ENCODE measurements around the gene GM2A. TPM values are rescaled to one million over a fixed set of nuclear protein-coding genes. Genes with fewer than 3 reads are reported as not detected.
"Not testable (repeated sequence)": the region's sequence is repeated elsewhere in the genome, so short reads cannot be mapped to it uniquely, and the experiment has no call there.

Gene GM2A
- total RNA-seq, 2 experiments from 2014 or later, result 19.5 to 19.6 TPM

DNA sequence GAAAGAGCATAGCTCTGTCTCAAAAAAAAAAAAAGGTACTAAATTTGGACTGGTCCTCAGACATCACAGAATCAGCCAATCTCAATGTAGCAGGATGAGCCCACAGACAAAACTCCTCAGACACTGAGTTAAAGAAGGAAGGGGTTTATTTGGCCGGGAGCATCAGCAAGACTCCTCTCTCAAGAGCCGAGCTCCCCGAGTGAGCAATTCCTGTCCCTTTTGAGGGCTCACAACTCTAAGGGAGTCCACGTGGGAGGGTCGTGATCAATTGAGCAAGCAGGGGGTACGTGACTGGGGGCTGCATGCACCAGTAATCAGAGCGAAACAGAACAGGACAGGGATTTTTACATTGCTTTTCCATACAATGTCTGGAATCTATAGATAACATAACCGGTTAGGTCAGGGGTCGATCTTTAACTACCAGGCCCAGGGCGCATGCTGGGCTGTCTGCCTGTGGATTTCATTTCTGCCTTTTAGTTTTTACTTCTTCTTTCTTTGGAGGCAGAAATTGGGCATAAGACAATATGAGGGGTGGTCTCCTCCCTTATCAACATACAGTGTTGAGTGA is 12.6 kb upstream of the GM2A start:
- not testable (repeated sequence) for H3K4me3 Mint-ChIP-seq
- POLR2A ChIA-PET, result interaction anchor here (0.7 to 0.8 kb wide), 2 partner anchors 116 to 828 kb away, joined by 3 to 5 read pairs; partner anchors contain the start of gene CD74

DNA sequence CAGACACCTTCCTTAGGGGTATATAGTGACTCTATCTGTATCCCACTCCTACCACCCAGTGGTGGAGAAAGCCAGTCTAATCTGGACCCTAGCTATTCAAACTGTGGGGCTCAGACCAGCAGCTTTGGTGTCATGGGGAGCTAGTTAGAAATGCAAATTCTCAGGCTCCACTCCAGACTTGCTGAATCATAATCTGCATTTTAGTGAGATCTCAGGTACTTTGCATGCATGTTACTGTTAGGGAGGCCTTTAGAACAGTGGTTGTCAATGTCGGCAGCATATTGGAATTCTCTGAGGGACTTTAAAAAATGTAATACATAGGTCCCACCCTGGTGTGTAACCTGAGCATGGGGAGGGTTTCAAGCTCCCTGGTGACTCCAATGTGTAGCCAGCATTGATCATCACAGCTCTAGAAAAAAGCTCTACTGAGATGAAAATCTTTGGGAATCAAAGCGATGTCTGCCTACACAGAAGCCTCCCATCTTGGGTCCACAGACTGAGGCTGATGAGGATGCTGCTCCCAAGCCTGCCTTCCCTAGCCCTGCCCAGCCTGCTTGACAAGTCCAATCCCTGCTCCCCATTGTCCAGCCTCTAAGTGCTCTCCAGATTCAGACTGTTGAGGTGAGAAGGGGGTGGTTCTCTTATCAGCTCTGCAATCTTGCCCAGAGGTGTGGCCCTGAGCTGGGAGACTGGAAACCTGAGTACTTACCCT is 11.9 kb upstream of the GM2A start:
- Mint-ChIP-seq H3K27me3 (ENCODE audit: low read depth) (no peaks in the 10 kb centered on the region), H3K36me3 (ENCODE audit: low read depth) (no peaks in the 10 kb centered on the region), H3K27ac (no peak overlapping the region), H3K4me3 (no peak overlapping the region), H3K9me3 (ENCODE audit: insufficient read depth) (no peaks in the 10 kb centered on the region), H3K4me1 (ENCODE audit: low read depth) (peaks cover 42% of the 10 kb centered on the region)
- ATAC-seq (no peak), DNase-seq (no peak)
- ChIA-PET POLR2A (interaction anchor here (0.7 to 1.3 kb wide), 3 partner anchors 97 to 828 kb away, joined by 3 to 5 read pairs (median 3); partner anchors contain the start of gene CD74), CTCF (interaction anchor here (0.5 to 9.0 kb wide), 13 partner anchors 11 to 155 kb away, joined by 3 to 133 read pairs (median 4); partner anchors contain the start of genes CCDC69 and GM2A)

More for the DNA sequence above, 12.6 kb upstream of the GM2A start:
- ATAC-seq; DNase-seq; H3K36me3 Mint-ChIP-seq (ENCODE audit: low read depth); H3K9me3 Mint-ChIP-seq (ENCODE audit: insufficient read depth); H3K27me3 Mint-ChIP-seq (ENCODE audit: low read depth); H3K27ac Mint-ChIP-seq: not testable (repeated sequence)
- peaks cover 40% of the 10 kb centered on the region for H3K4me1 Mint-ChIP-seq (ENCODE audit: low read depth)
- CTCF ChIA-PET, result interaction anchor here (0.8 to 9.0 kb wide), 10 partner anchors 9 to 117 kb away, joined by 3 to 133 read pairs (median 5); partner anchors contain the start of genes CCDC69 and GM2A

DNA sequence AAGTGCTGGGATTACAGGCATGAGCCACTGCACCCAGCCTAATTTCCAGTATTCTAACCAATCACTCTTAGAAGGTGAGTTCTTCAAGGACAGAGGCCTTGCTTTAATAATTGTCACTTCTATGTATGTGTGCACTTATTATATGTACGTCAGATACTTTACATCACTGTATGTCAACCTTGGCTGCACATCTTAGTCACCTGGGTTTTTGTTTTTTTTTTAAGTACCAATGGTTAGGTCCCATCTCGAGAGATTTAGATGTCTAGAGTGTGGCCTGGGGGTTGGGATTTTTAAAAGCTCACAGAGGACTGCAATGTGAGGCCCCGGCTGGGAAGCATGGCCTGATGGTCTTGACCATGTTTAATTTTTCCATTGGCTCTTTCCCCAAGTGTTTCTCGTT is 9.9 kb upstream of the GM2A start:
- DNase-seq, result no peak
- Mint-ChIP-seq H3K4me1 (ENCODE audit: low read depth) (peaks cover 36% of the 10 kb centered on the region), H3K36me3 (ENCODE audit: low read depth) (no peaks in the 10 kb centered on the region), H3K27ac (no peak overlapping the region), H3K27me3 (ENCODE audit: low read depth) (no peaks in the 10 kb centered on the region), H3K4me3 (no peak overlapping the region), H3K9me3 (ENCODE audit: insufficient read depth) (no peaks in the 10 kb centered on the region)
- POLR2A ChIA-PET, result interaction anchor here (0.6 to 1.3 kb wide), 2 partner anchors 31 to 162 kb away, joined by 3 to 4 read pairs; partner anchors contain the start of gene TNIP1
- ATAC-seq, result no peak
- CTCF ChIA-PET, result interaction anchor here (0.5 to 9.0 kb wide), 4 partner anchors 9 to 127 kb away, joined by 3 to 133 read pairs (median 3); partner anchors contain the start of gene CCDC69

DNA sequence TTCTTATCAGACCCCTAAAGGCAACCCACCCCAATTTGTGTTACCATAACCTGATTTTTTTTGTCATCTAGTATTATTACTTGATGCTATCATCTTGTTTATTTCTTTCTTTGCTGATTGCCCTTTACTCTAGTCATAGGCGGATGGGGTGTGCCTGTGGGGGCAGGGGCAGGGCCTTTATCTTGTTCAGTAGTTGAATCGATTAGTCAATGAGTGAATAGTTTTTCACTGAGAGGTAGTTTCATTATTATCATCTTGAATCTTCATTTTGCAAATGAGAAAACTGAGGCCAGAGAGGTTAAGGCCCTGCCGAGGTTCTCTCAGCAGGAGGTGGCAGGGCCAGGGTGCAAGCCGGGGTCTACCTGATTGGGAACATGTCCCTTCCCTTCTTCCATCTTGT is 9.4 kb upstream of the GM2A start:
- DNase-seq (no peak), ATAC-seq (no peak)
- Mint-ChIP-seq H3K4me1 (ENCODE audit: low read depth) (peaks cover 32% of the 10 kb centered on the region), H3K9me3 (ENCODE audit: insufficient read depth) (no peaks in the 10 kb centered on the region), H3K36me3 (ENCODE audit: low read depth) (no peaks in the 10 kb centered on the region), H3K4me3 (no peak overlapping the region), H3K27me3 (ENCODE audit: low read depth) (no peaks in the 10 kb centered on the region), H3K27ac (no peak overlapping the region)
- CTCF ChIA-PET, result interaction anchor here (0.5 kb wide), 1 partner anchor 9 kb away, joined by 3 read pairs; no protein-coding TSS in a partner anchor
- POLR2A ChIA-PET, result no interaction called here

DNA sequence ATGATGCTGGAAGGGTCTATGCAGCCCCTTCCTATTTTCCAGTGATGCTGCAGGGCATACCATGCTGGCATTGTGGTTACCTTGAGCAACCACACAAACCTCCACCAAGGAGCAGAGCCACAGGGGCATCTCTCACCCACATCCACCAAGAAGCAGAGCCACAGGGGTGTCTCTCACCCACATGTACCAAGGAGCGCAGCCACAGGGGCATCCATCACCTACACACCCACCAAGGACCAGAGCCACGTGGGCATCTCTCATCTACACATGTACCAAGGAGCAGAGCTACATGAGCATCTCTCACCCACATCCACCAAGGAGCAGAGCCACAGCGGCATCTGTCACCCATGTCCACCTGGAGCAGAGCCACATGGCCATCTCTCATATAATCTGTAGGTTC is 8.8 kb upstream of the GM2A start:
- H3K4me1 Mint-ChIP-seq (ENCODE audit: low read depth), result peaks cover 25% of the 10 kb centered on the region
- H3K4me3 Mint-ChIP-seq, result no peak overlapping the region
- H3K27ac Mint-ChIP-seq, result no peak overlapping the region
- no peaks in the 10 kb centered on the region for H3K27me3 Mint-ChIP-seq (ENCODE audit: low read depth)
- ChIA-PET CTCF (no interaction called here), POLR2A (no interaction called here)
- no peaks in the 10 kb centered on the region for H3K36me3 Mint-ChIP-seq (ENCODE audit: low read depth)
- no peak for ATAC-seq
- H3K9me3 Mint-ChIP-seq (ENCODE audit: insufficient read depth), result no peaks in the 10 kb centered on the region
- DNase-seq, result no peak

DNA sequence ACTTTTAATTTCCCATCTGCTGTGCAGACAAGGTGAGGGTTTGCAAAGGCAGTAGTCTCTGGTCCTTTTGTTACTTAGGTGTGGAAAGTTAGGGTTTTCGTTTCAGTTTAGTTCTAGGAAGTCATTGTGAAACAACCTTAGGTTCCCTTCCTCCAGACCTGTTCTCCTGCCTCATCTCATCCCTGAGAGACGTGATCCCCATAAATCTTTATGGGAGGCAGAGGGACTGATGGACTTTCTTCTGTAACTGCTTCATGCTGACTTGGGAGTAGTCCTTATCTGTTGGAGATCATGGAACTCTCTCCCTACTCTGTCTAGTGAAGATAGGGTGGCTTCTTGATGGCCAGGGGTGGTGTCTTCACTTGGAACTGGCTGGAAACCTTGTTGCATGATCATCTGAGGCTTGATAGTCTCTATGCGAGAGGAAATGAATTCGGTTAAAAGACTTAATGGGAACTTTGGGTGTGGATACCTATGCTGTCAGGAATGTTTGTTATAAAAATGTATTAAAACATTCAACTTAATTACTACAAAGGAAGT is 7.2 kb upstream of the GM2A start:
- H3K36me3 Mint-ChIP-seq (ENCODE audit: low read depth), result peaks cover 4% of the 10 kb centered on the region
- no peak overlapping the region for H3K4me3 Mint-ChIP-seq
- CTCF ChIA-PET, result no interaction called here
- no peak overlapping the region for H3K27ac Mint-ChIP-seq
- H3K4me1 Mint-ChIP-seq (ENCODE audit: low read depth), result peaks cover 26% of the 10 kb centered on the region
- no peak for ATAC-seq
- H3K9me3 Mint-ChIP-seq (ENCODE audit: insufficient read depth), result no peaks in the 10 kb centered on the region
- POLR2A ChIA-PET, result no interaction called here
- DNase-seq, result no peak
- no peaks in the 10 kb centered on the region for H3K27me3 Mint-ChIP-seq (ENCODE audit: low read depth)

DNA sequence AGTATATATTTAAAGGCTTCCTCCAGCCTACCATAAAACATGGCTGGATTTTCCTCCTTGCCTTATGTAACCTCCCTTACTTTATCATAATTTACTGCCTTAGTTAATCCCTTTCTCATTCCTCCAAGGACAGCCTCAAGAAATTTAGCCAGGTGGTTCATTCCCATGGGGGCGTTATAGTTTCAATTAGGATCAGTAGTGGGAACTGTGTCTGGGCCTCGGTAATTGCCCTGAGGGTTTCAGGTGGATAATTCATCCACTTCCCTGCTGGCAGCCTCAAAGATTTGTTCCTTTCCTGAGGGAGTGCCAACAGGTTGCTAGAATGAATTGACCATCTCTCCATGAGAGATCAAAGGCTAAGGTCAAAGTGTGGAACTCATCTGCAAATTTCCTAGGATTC is 4.3 kb upstream of the GM2A start:
- Mint-ChIP-seq H3K9me3 (ENCODE audit: insufficient read depth) (no peaks in the 10 kb centered on the region), H3K27ac (no peak overlapping the region)
- ATAC-seq, result no peak

DNA sequence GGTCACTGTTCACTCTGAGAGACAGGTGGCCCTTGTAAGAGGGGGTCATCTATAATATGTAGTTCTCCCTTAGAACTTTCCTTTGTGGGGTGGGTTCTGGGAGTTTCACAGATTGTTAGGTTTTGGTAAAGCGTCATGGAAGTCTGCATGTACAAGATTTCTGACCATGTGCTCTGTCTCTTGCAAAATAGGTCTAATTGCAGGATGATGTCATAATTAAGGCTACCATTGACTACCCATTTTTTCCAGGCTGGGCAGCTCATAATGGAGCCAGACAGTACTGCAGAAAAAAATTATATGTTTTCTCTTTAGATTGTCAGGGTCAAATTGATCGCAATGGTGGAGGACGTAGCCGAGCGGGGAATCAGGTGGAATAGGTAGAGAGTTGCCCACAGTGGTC is 3.7 kb upstream of the GM2A start:
- peaks cover 4% of the 10 kb centered on the region for H3K36me3 Mint-ChIP-seq (ENCODE audit: low read depth)
- H3K4me1 Mint-ChIP-seq (ENCODE audit: low read depth), result peaks cover 40% of the 10 kb centered on the region
- ATAC-seq (no peak), DNase-seq (no peak)
- no peak overlapping the region for H3K27ac Mint-ChIP-seq
- ChIA-PET POLR2A (no interaction called here), CTCF (no interaction called here)
- no peak overlapping the region for H3K4me3 Mint-ChIP-seq
- H3K27me3 Mint-ChIP-seq (ENCODE audit: low read depth), result no peaks in the 10 kb centered on the region
- H3K9me3 Mint-ChIP-seq (ENCODE audit: insufficient read depth), result no peaks in the 10 kb centered on the region

More for the DNA sequence above, 4.3 kb upstream of the GM2A start:
- Mint-ChIP-seq H3K27me3 (ENCODE audit: low read depth) (no peaks in the 10 kb centered on the region), H3K4me3 (no peak overlapping the region), H3K4me1 (ENCODE audit: low read depth) (peaks cover 41% of the 10 kb centered on the region), H3K36me3 (ENCODE audit: low read depth) (peaks cover 4% of the 10 kb centered on the region)
- no peak for DNase-seq
- ChIA-PET CTCF (no interaction called here), POLR2A (no interaction called here)

DNA sequence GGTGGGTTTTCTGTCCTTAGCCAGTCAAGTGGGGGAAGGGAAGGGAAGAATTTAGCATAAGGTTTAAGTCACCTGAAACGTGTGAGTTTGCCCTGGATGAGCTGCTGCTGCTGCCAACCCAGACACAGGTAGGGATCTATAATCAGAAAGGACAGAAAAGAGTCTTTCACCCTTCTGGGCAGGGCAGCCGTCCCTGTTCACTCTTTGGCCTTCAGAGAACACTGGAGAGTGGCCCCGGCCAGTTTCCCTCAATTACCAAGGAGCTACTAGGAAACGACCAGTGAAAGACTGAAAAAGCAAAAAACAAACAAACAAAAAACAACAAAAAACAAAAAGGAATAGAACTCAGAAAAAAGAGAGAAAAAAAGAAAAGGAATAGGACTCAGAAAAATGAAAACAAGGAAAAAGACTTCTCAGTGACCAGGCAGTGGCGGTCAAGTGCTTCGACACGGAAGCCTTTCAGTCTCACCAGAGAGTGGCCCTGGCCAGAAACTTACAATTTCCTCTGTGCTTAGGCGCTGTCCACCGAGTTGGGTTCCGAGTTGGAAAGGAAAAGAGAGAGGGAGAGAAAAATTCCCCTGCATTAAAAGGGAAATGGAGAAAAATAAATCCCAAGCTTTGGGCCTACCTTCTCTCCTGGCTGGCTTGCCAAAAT is 2.5 kb upstream of the GM2A start:
- no peaks in the 10 kb centered on the region for H3K9me3 Mint-ChIP-seq (ENCODE audit: insufficient read depth)
- no peak for DNase-seq
- CTCF ChIA-PET, result interaction anchor here (0.7 to 3.1 kb wide), 2 partner anchors 12 to 109 kb away, joined by 3 to 23 read pairs; no protein-coding TSS in a partner anchor
- H3K27ac Mint-ChIP-seq, result peak overlapping the region; percentile 23
- H3K27me3 Mint-ChIP-seq (ENCODE audit: low read depth), result no peaks in the 10 kb centered on the region
- no peak for ATAC-seq
- peaks cover 4% of the 10 kb centered on the region for H3K36me3 Mint-ChIP-seq (ENCODE audit: low read depth)
- peak overlapping the region; percentile 32 for H3K4me3 Mint-ChIP-seq
- peaks cover 38% of the 10 kb centered on the region for H3K4me1 Mint-ChIP-seq (ENCODE audit: low read depth)
- POLR2A ChIA-PET, result no interaction called here

DNA sequence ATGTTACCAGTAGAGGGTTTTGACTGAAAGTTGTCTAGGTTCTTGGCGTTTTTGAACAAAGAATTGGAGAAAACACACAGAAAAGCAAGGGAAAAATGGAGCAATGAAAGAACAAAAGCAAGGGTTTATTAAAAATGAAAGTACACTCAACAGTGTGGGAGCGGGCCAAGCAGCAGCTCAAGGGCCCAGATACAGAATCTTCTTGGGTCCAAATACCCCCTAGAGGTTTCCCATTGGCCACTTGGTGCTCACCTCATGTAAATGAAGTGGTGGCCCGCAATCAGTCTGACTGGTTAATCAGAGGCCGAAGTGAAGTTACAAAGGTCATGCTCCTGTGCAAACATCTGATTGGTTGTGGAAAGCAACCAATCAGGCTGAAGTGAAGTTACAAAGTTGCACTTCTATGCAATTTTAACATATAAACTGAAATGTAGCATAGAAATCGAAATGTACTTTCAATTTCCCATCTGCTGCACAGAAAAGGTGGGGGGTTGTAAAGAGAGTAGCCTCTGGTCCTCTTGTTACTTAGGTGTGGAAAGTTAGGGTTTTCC is 1.9 kb upstream of the GM2A start:
- Mint-ChIP-seq H3K27ac (peak overlapping the region; percentile 4), H3K27me3 (ENCODE audit: low read depth) (no peaks in the 10 kb centered on the region), H3K4me1 (ENCODE audit: low read depth) (peaks cover 39% of the 10 kb centered on the region), H3K36me3 (ENCODE audit: low read depth) (peaks cover 4% of the 10 kb centered on the region), H3K9me3 (ENCODE audit: insufficient read depth) (no peaks in the 10 kb centered on the region), H3K4me3 (peak overlapping the region; percentile 32)
- CTCF ChIA-PET, result interaction anchor here (0.7 to 3.1 kb wide), 5 partner anchors 13 to 110 kb away, joined by 3 to 23 read pairs (median 6); partner anchors contain the start of gene CCDC69
- ATAC-seq (no peak), DNase-seq (peak; percentile 50)
- POLR2A ChIA-PET, result no interaction called here

DNA sequence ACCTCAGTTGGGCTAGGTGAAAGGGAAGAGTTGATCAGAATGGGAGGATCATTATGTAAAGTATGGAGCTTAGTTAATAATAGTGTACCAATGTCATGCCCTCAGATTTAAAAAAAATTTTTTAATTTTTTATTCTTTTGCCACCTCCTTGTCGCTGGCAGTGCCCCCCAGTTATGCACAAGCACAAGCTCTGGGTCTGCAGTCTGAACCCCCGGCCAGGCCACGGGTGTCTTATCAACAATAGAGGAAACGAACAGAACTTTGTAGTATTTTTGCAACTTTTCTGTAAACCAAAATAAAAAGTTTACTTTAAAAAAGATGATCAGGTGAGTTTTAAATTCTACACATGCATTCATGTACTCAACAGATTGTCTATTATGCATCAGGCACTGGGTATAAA is 1.4 kb upstream of the GM2A start:
- POLR2A ChIA-PET, result interaction anchor here (1.4 to 2.3 kb wide), 4 partner anchors 28 to 200 kb away, joined by 3 to 11 read pairs (median 6); partner anchors contain the start of gene CCDC69
- CTCF ChIA-PET, result interaction anchor here (1.0 to 3.1 kb wide), 5 partner anchors 13 to 126 kb away, joined by 3 to 23 read pairs (median 6); partner anchors contain the start of gene CCDC69
- Mint-ChIP-seq H3K4me1 (ENCODE audit: low read depth) (peaks cover 39% of the 10 kb centered on the region), H3K9me3 (ENCODE audit: insufficient read depth) (no peaks in the 10 kb centered on the region), H3K4me3 (peak overlapping the region; percentile 15), H3K36me3 (ENCODE audit: low read depth) (peaks cover 4% of the 10 kb centered on the region), H3K27ac (peak overlapping the region; percentile 93), H3K27me3 (ENCODE audit: low read depth) (no peaks in the 10 kb centered on the region)
- no peak for DNase-seq
- no peak for ATAC-seq

Measured in activated CD8-positive, alpha-beta T cell treated with anti-CD3 and anti-CD28 coated beads, Interleukin-2, amount 10 ng/mL, durations not matched to agents 7 days and 5 days (primary cell).